Measurements from ENCODE around the gene MAS1. TPM values are rescaled to one million over a fixed set of nuclear protein-coding genes. Genes with fewer than 3 reads are reported as not detected.

Gene MAS1
- total and polyA plus RNA-seq, 2 experiments from 2014 or later = 0.03 TPM; not detected in 1

Other genes with a start within 250 kb of the MAS1 start
- gene SOD2, start 197.7 kb upstream of the MAS1 start, total RNA-seq (2014; rRNA removed; shearing (Covaris generic)) = 73.0 and 97.0 TPM in 2 replicates
- gene SOD2, start 197.7 kb upstream of the MAS1 start, polyA plus RNA-seq (2016; fragmentation: Nextera tagmentation; extraction: Ambion mirVana) = 40.2 and 44.1 TPM in 2 replicates
- 108 and 110 TPM in 2 replicates for gene WTAP, start 163.5 kb upstream of the MAS1 start, total RNA-seq (2014; rRNA removed; shearing (Covaris generic))
- gene WTAP, start 163.5 kb upstream of the MAS1 start, polyA plus RNA-seq (2016; fragmentation: Nextera tagmentation; extraction: Ambion mirVana) = 107 and 121 TPM in 2 replicates
- 104 and 108 TPM in 2 replicates for gene ACAT2, start 128.9 kb upstream of the MAS1 start, total RNA-seq (2014; rRNA removed; shearing (Covaris generic))
- gene ACAT2, start 128.9 kb upstream of the MAS1 start, polyA plus RNA-seq (2016; fragmentation: Nextera tagmentation; extraction: Ambion mirVana) = 136 and 151 TPM in 2 replicates
- 339 and 346 TPM in 2 replicates for gene TCP1, start 101.4 kb upstream of the MAS1 start, total RNA-seq (2014; rRNA removed; shearing (Covaris generic))
- 200 and 222 TPM in 2 replicates for gene TCP1, start 101.4 kb upstream of the MAS1 start, polyA plus RNA-seq (2016; fragmentation: Nextera tagmentation; extraction: Ambion mirVana)
- gene MRPL18, start 100.5 kb upstream of the MAS1 start, total RNA-seq (2014; rRNA removed; shearing (Covaris generic)) = 91.3 and 91.4 TPM in 2 replicates
- 228 and 230 TPM in 2 replicates for gene MRPL18, start 100.5 kb upstream of the MAS1 start, polyA plus RNA-seq (2016; fragmentation: Nextera tagmentation; extraction: Ambion mirVana)
- gene PNLDC1, start 90.7 kb upstream of the MAS1 start, total RNA-seq (2014; rRNA removed; shearing (Covaris generic)) = 0.12 TPM in 1 of 2 replicates, not detected in the other
- gene PNLDC1, start 90.7 kb upstream of the MAS1 start, polyA plus RNA-seq (2016; fragmentation: Nextera tagmentation; extraction: Ambion mirVana) = not detected in 2 replicates
- 76.4 and 80.4 TPM in 2 replicates for gene IGF2R, start 78.1 kb downstream of the MAS1 start, total RNA-seq (2014; rRNA removed; shearing (Covaris generic))
- 11.7 and 12.5 TPM in 2 replicates for gene IGF2R, start 78.1 kb downstream of the MAS1 start, polyA plus RNA-seq (2016; fragmentation: Nextera tagmentation; extraction: Ambion mirVana)
- 0.10 TPM in 1 of 2 replicates, not detected in the other for gene SLC22A1, start 230.8 kb downstream of the MAS1 start, total RNA-seq (2014; rRNA removed; shearing (Covaris generic))
- gene SLC22A1, start 230.8 kb downstream of the MAS1 start, polyA plus RNA-seq (2016; fragmentation: Nextera tagmentation; extraction: Ambion mirVana) = 0.59 and 0.65 TPM in 2 replicates